HepG2 (cell line): ENCODE measurements around the gene ADAM15. TPM values are rescaled to one million over a fixed set of nuclear protein-coding genes. Genes with fewer than 3 reads are reported as not detected.
A peak's percentile ranks its signal among the peaks of the same experiment; 100 is the strongest.

Experiments used
- PCBP1 ChIP-seq: fragments of 200-400 bp; formaldehyde crosslinking; IDR thresholded peaks from 2 replicates; pipeline ENCODE4 v1.6.1; 2017; ENCODE audit warnings: mild to moderate bottlenecking, low read depth, low read length, borderline replicate concordance
- POLR2A ChIP-seq, 2 experiments: IDR thresholded peaks; 2 replicates each; pipeline ENCODE4 v1.6.1; 2011; ENCODE audit warnings: low read depth in 2 of 2, low read length in 2 of 2, mild to moderate bottlenecking in 1 of 2, moderate library complexity in 1 of 2; ENCODE audit not compliant: insufficient read depth in 1 of 2
- RFXAP ChIP-seq: sonication (generic); formaldehyde crosslinking; IDR thresholded peaks from 2 replicates; pipeline ENCODE4 v1.4.0; 2020; ENCODE audit warnings: missing genetic modification reagents, borderline replicate concordance
- SRY ChIP-seq: sonication (generic); formaldehyde crosslinking; IDR thresholded peaks from 2 replicates; pipeline ENCODE4 v1.8.0; 2022; ENCODE audit warnings: mild to moderate bottlenecking, missing genetic modification reagents
- ZEB1 ChIP-seq: IDR thresholded peaks from 2 replicates; pipeline ENCODE4 v1.6.1; 2012; ENCODE audit warnings: mild to moderate bottlenecking, low read depth, inconsistent platforms; ENCODE audit not compliant: insufficient replicate concordance
- ZNF101 ChIP-seq: sonication (generic); formaldehyde crosslinking; IDR thresholded peaks from 2 replicates; pipeline ENCODE4 v1.4.0; 2020; ENCODE audit warnings: mild to moderate bottlenecking, low read depth, missing genetic modification reagents, borderline replicate concordance
- ZNF383 ChIP-seq: sonication (generic); formaldehyde crosslinking; IDR thresholded peaks from 2 replicates; pipeline ENCODE4 v1.4.0; 2020; ENCODE audit warnings: missing genetic modification reagents, mild to moderate bottlenecking, borderline replicate concordance
- ZNF484 ChIP-seq: sonication (generic); formaldehyde crosslinking; IDR thresholded peaks from 2 replicates; pipeline ENCODE4 v1.5.1; 2020; ENCODE audit warnings: mild to moderate bottlenecking, low read depth, missing genetic modification reagents, borderline replicate concordance
- ZNF564 ChIP-seq: sonication (generic); formaldehyde crosslinking; IDR thresholded peaks from 2 replicates; pipeline ENCODE4 v1.8.1; 2023; ENCODE audit warnings: mild to moderate bottlenecking, missing genetic modification reagents
- polyA plus RNA-seq, 8 experiments: library from polyadenylated mRNA; depleted of rRNA in 3 of 8; stranded (reverse) in 7 of 8; unstranded in 1 of 8; fragments of >200 nt; fragmentation: Illumina TruSeq in 4 of 8; extraction: Trizol in 4 of 8; gene quantifications; 2 replicates each; pipeline versions ENCODE4 v1.2.1 to v1.2.3, GENCODE V29; 2011 to 2016; ENCODE audit warnings: low read depth in 4 of 8, missing spikeins in 1 of 8, mixed read lengths in 1 of 8; ENCODE audit not compliant: insufficient read depth in 1 of 8
- total RNA-seq, 5 experiments: library from RNA; depleted of rRNA; stranded (reverse); fragments of >200 nt; fragmentation: Illumina TruSeq; extraction: Trizol; gene quantifications; 2 replicates each; pipeline ENCODE4 v1.2.3, GENCODE V29; 2016; ENCODE audit warnings: low read depth in 1 of 5
- TF ChIP-seq, protein P1 (sequence below): sonication (generic); formaldehyde crosslinking; conservative IDR thresholded peaks from 2 replicates; pipeline ENCODE4 v1.8.0; 2022; ENCODE audit warnings: low read depth, missing genetic modification reagents
- TF ChIP-seq, protein P2 (sequence below): IDR thresholded peaks from 2 replicates; pipeline ENCODE4 v1.4.0; 2020; ENCODE audit warnings: mild to moderate bottlenecking, missing genetic modification reagents
- TF ChIP-seq, protein P3 (sequence below): sonication (generic); formaldehyde crosslinking; conservative IDR thresholded peaks from 2 replicates; pipeline ENCODE4 v1.8.0; 2022; ENCODE audit warnings: missing genetic modification reagents
- TF ChIP-seq, protein P4 (sequence below): sonication (generic); formaldehyde crosslinking; IDR thresholded peaks from 2 replicates; pipeline ENCODE4 v1.5.1; 2020; ENCODE audit warnings: mild to moderate bottlenecking, moderate library complexity, missing genetic modification reagents
- TF ChIP-seq, protein P5 (sequence below): sonication (generic); formaldehyde crosslinking; IDR thresholded peaks from 2 replicates; pipeline ENCODE4 v1.4.0; 2020; ENCODE audit warnings: missing genetic modification reagents, mild to moderate bottlenecking, borderline replicate concordance

Gene ADAM15
- total and polyA plus RNA-seq, 2 of the 13 experiments (the other 11 are each of a cell fraction or from before 2014, with no cell fraction given) = 17.9 to 25.6 TPM

DNA sequence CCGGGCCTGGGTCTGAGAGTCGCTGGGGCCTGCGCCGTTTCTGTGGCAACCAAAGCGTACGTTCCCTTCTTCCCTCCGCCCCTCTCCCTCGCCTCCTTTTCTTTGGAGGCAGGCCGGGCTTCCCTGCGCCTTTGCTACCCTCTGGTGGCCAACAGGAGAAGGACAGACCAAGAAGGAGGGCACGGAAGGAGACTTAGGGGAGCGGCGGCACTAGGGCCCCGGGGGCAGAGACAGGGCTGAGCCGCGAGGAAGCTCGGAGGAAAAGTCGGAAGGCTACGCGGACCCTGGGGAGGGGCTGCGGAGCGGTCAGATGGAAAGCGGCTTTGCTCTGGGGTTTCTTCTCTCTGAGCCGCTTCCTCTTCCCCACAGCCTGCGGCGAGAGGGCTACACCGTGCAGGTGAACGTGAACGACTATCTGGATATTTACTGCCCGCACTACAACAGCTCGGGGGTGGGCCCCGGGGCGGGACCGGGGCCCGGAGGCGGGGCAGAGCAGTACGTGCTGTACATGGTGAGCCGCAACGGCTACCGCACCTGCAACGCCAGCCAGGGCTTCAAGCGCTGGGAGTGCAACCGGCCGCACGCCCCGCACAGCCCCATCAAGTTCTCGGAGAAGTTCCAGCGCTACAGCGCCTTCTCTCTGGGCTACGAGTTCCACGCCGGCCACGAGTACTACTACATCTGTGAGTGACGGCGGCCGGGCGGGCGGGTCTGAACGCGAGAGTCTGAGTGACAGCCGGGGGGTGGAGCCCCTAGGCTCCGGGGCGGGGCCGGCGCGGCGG, 33.8 kb downstream of the ADAM15 start (continued):
- TF ChIP-seq SRY (CRISPR knock-in tag) = 0 out of 2 replicates have a peak, but pooled peaks have one; percentile 38
- peak; percentile 56; the same call in 1 of the 2 replicates for TF ChIP-seq RFXAP
- TF ChIP-seq, protein P1, sequence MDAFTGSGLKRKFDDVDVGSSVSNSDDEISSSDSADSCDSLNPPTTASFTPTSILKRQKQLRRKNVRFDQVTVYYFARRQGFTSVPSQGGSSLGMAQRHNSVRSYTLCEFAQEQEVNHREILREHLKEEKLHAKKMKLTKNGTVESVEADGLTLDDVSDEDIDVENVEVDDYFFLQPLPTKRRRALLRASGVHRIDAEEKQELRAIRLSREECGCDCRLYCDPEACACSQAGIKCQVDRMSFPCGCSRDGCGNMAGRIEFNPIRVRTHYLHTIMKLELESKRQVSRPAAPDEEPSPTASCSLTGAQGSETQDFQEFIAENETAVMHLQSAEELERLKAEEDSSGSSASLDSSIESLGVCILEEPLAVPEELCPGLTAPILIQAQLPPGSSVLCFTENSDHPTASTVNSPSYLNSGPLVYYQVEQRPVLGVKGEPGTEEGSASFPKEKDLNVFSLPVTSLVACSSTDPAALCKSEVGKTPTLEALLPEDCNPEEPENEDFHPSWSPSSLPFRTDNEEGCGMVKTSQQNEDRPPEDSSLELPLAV (CRISPR knock-in tag) = no peak
- TF ChIP-seq POLR2A (IDR thresholded peaks at IDR 0.05; ENCODE audit: insufficient read depth in 1 of 2, low read depth in 2 of 2, low read length in 2 of 2) = no peak
- TF ChIP-seq ZNF383 (CRISPR knock-in tag) = no peak
- TF ChIP-seq, protein P2, sequence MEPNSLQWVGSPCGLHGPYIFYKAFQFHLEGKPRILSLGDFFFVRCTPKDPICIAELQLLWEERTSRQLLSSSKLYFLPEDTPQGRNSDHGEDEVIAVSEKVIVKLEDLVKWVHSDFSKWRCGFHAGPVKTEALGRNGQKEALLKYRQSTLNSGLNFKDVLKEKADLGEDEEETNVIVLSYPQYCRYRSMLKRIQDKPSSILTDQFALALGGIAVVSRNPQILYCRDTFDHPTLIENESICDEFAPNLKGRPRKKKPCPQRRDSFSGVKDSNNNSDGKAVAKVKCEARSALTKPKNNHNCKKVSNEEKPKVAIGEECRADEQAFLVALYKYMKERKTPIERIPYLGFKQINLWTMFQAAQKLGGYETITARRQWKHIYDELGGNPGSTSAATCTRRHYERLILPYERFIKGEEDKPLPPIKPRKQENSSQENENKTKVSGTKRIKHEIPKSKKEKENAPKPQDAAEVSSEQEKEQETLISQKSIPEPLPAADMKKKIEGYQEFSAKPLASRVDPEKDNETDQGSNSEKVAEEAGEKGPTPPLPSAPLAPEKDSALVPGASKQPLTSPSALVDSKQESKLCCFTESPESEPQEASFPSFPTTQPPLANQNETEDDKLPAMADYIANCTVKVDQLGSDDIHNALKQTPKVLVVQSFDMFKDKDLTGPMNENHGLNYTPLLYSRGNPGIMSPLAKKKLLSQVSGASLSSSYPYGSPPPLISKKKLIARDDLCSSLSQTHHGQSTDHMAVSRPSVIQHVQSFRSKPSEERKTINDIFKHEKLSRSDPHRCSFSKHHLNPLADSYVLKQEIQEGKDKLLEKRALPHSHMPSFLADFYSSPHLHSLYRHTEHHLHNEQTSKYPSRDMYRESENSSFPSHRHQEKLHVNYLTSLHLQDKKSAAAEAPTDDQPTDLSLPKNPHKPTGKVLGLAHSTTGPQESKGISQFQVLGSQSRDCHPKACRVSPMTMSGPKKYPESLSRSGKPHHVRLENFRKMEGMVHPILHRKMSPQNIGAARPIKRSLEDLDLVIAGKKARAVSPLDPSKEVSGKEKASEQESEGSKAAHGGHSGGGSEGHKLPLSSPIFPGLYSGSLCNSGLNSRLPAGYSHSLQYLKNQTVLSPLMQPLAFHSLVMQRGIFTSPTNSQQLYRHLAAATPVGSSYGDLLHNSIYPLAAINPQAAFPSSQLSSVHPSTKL (CRISPR knock-in tag) = peak; percentile 7; the same call in 1 of the 2 replicates
- TF ChIP-seq ZNF564 (CRISPR knock-in tag) = no peak
- TF ChIP-seq, protein P3, sequence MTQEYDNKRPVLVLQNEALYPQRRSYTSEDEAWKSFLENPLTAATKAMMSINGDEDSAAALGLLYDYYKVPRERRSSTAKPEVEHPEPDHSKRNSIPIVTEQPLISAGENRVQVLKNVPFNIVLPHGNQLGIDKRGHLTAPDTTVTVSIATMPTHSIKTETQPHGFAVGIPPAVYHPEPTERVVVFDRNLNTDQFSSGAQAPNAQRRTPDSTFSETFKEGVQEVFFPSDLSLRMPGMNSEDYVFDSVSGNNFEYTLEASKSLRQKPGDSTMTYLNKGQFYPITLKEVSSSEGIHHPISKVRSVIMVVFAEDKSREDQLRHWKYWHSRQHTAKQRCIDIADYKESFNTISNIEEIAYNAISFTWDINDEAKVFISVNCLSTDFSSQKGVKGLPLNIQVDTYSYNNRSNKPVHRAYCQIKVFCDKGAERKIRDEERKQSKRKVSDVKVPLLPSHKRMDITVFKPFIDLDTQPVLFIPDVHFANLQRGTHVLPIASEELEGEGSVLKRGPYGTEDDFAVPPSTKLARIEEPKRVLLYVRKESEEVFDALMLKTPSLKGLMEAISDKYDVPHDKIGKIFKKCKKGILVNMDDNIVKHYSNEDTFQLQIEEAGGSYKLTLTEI = no peak
- TF ChIP-seq, protein P4, sequence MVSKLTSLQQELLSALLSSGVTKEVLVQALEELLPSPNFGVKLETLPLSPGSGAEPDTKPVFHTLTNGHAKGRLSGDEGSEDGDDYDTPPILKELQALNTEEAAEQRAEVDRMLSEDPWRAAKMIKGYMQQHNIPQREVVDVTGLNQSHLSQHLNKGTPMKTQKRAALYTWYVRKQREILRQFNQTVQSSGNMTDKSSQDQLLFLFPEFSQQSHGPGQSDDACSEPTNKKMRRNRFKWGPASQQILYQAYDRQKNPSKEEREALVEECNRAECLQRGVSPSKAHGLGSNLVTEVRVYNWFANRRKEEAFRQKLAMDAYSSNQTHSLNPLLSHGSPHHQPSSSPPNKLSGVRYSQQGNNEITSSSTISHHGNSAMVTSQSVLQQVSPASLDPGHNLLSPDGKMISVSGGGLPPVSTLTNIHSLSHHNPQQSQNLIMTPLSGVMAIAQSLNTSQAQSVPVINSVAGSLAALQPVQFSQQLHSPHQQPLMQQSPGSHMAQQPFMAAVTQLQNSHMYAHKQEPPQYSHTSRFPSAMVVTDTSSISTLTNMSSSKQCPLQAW (CRISPR knock-in tag) = peak; percentile 71
- no peak for TF ChIP-seq ZNF484 (CRISPR knock-in tag)
- TF ChIP-seq ZEB1 = peak; percentile 30
- TF ChIP-seq, protein P5, sequence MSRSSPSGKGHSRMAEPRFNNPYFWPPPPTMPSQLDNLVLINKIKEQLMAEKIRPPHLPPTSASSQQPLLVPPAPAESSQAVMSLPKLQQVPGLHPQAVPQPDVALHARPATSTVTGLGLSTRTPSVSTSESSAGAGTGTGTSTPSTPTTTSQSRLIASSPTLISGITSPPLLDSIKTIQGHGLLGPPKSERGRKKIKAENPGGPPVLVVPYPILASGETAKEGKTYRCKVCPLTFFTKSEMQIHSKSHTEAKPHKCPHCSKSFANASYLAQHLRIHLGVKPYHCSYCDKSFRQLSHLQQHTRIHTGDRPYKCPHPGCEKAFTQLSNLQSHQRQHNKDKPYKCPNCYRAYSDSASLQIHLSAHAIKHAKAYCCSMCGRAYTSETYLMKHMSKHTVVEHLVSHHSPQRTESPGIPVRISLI = 0 out of 2 replicates have a peak, but pooled peaks have one; percentile 34
- peak; percentile 89 for TF ChIP-seq PCBP1
- no peak for TF ChIP-seq ZNF101 (CRISPR knock-in tag)
